Natural killer cell (primary cell): Measurements from ENCODE around the gene FRMD3. TPM values are rescaled to one million over a fixed set of nuclear protein-coding genes. Genes with fewer than 3 reads are reported as not detected.

Source experiments
- ATAC-seq, 3 donors: fragments of 150-1000 bp in 2 of 3; fragments of 200-7000 bp in 1 of 3; cut with Tn5 transposase; 1 replicate in 1 of 3; 2 replicates in 2 of 3; pipeline ENCODE4 v1.10.0; 2021; ENCODE audit warnings: mild to moderate bottlenecking in 2 of 3, moderate library complexity in 2 of 3
- DNase-seq, 2 donors: peaks; one replicate each; pipeline versions ENCODE4 v3.0.0 to v3.0.0-alpha.2; 2013 to 2021; ENCODE audit warnings: mixed read lengths in 1 of 2
- H3K27ac ChIP-seq: one replicate; pipeline ENCODE4 v1.5.1; 2013; ENCODE audit warnings: mild to moderate bottlenecking, low read length
- H3K27me3 ChIP-seq: one replicate; pipeline ENCODE4 v1.6.1; 2013; ENCODE audit warnings: low read length; ENCODE audit not compliant: control insufficient read depth, insufficient read depth
- H3K36me3 ChIP-seq: one replicate; pipeline ENCODE4 v1.6.1; 2013; ENCODE audit warnings: low read length; ENCODE audit not compliant: control insufficient read depth, insufficient read depth
- H3K4me1 ChIP-seq: one replicate; pipeline ENCODE4 v1.6.1; 2013; ENCODE audit warnings: low read length; ENCODE audit not compliant: control insufficient read depth, insufficient read depth
- H3K4me3 ChIP-seq: one replicate; pipeline ENCODE4 v1.5.1; 2013; ENCODE audit warnings: low read length
- H3K9me3 ChIP-seq: one replicate; pipeline ENCODE4 v1.6.1; 2013; ENCODE audit warnings: low read length; ENCODE audit not compliant: control insufficient read depth, insufficient read depth
- H3K27ac Mint-ChIP-seq, 2 donors: one replicate each; pipeline ENCODE4 v1.8.0; 2022; ENCODE audit warnings: mild to moderate bottlenecking in 2 of 2, mixed read lengths in 2 of 2, moderate library complexity in 1 of 2
- H3K27me3 Mint-ChIP-seq, 2 donors: one replicate each; pipeline ENCODE4 v1.8.0; 2022; ENCODE audit warnings: low read depth in 2 of 2, mixed read lengths in 2 of 2
- H3K36me3 Mint-ChIP-seq: one replicate; pipeline ENCODE4 v1.8.0; 2022; ENCODE audit warnings: mixed read lengths
- H3K4me1 Mint-ChIP-seq, 2 donors: one replicate each; pipeline ENCODE4 v1.8.0; 2022; ENCODE audit warnings: mixed read lengths in 2 of 2
- H3K4me3 Mint-ChIP-seq: one replicate; pipeline ENCODE4 v1.8.0; 2022; ENCODE audit warnings: mild to moderate bottlenecking, moderate library complexity, mixed read lengths
- H3K9me3 Mint-ChIP-seq, 2 donors: one replicate each; pipeline ENCODE4 v1.8.0; 2022; ENCODE audit warnings: mixed read lengths in 2 of 2
- CTCF ChIP-seq: fragments of 200-600 bp; IDR thresholded peaks from one replicate; pipeline ENCODE4 v1.8.0; 2022; ENCODE audit warnings: antibody characterized with exemption
- WGBS: methylation state at CpG from one replicate; pipeline ENCODE4 v1.1.7; 2013; ENCODE audit warnings: missing lambda C conversion rate; ENCODE audit not compliant: insufficient coverage; 5-methylcytosine and 5-hydroxymethylcytosine counted together
- intact Hi-C: fragments of 100-400 bp; cut with micrococcal nuclease; formaldehyde crosslinking; loops from one replicate; pipeline ENCODE4 v1.14.2; 2022
- total RNA-seq, 4 donors: library from RNA; stranded (reverse); fragments of 120-200 nt in 1 of 4; gene quantifications; one replicate each; pipeline versions ENCODE4 v1.2.3 to v1.2.4, GENCODE V29; 2013 to 2022

Gene FRMD3
- total RNA-seq, 3 donors from 2014 or later (not counting 1 experiment from before 2014, with no cell fraction given) = 1.2 to 2.4 (median 2.1) TPM

GRCh38 chr9:83270116-83270515 is 268.1 kb downstream of the FRMD3 start:
- Histone ChIP-seq H3K36me3 (no peaks in the 10 kb centered on the region), H3K27me3 (no peaks in the 10 kb centered on the region), H3K4me1 (no peaks in the 10 kb centered on the region), H3K27ac (no peak overlapping the region), H3K9me3 (no peaks in the 10 kb centered on the region), H3K4me3 (no peak overlapping the region)
- H3K4me3 Mint-ChIP-seq = no peak overlapping the region
- DNase-seq = no peak
- TF ChIP-seq CTCF = no peak
- 73% methylated on average over 3 of the region's 3 CpGs for WGBS
- no peak for ATAC-seq
- no peaks in the 10 kb centered on the region for H3K4me1 Mint-ChIP-seq
- H3K27me3 Mint-ChIP-seq = no peaks in the 10 kb centered on the region
- H3K9me3 Mint-ChIP-seq = no peaks in the 10 kb centered on the region
- H3K27ac Mint-ChIP-seq = no peak overlapping the region
- H3K36me3 Mint-ChIP-seq = no peaks in the 10 kb centered on the region
- intact Hi-C loops = no loop called here

GRCh38 chr9:83267741-83268140 is 270.5 kb downstream of the FRMD3 start:
- peaks cover 0 to 2% of the 10 kb centered on the region in 2 donors for H3K9me3 Mint-ChIP-seq

GRCh38 chr9:83266666-83267496 is 271.3 kb downstream of the FRMD3 start:
- no peak overlapping the region for H3K4me3 ChIP-seq
- H3K27ac ChIP-seq = no peak overlapping the region
- no peak overlapping the region for H3K27ac Mint-ChIP-seq
- no peaks in the 10 kb centered on the region for H3K27me3 ChIP-seq
- WGBS = 71% methylated on average over 10 of the region's 11 CpGs
- no peak for DNase-seq
- peaks cover 0 to 2% of the 10 kb centered on the region in 2 donors for H3K9me3 Mint-ChIP-seq
- TF ChIP-seq CTCF = no peak
- no peaks in the 10 kb centered on the region for H3K9me3 ChIP-seq
- H3K4me3 Mint-ChIP-seq = no peak overlapping the region
- no peaks in the 10 kb centered on the region for H3K36me3 ChIP-seq
- H3K36me3 Mint-ChIP-seq = no peaks in the 10 kb centered on the region
- H3K4me1 Mint-ChIP-seq = no peaks in the 10 kb centered on the region
- intact Hi-C loops = no loop called here
- peaks cover 0 to 2% of the 10 kb centered on the region in 2 donors for H3K27me3 Mint-ChIP-seq
- H3K4me1 ChIP-seq = no peaks in the 10 kb centered on the region
- no peak for ATAC-seq

More at GRCh38 chr9:83267741-83268140, 270.5 kb downstream of the FRMD3 start:
- ATAC-seq (no peak), DNase-seq (no peak)
- Mint-ChIP-seq H3K27me3 (peaks cover 0 to 2% of the 10 kb centered on the region in 2 donors), H3K4me3 (no peak overlapping the region), H3K27ac (no peak overlapping the region), H3K36me3 (no peaks in the 10 kb centered on the region), H3K4me1 (no peaks in the 10 kb centered on the region)
- no peaks in the 10 kb centered on the region for H3K4me1 ChIP-seq
- H3K27ac ChIP-seq = no peak overlapping the region
- no peak overlapping the region for H3K4me3 ChIP-seq
- intact Hi-C loops = no loop called here
- 83% methylated on average over 4 of the region's 5 CpGs for WGBS
- H3K36me3 ChIP-seq = no peaks in the 10 kb centered on the region
- H3K27me3 ChIP-seq = no peaks in the 10 kb centered on the region
- H3K9me3 ChIP-seq = no peaks in the 10 kb centered on the region
- TF ChIP-seq CTCF = no peak

- Mint-ChIP-seq H3K27me3 (peaks cover 0 to 2% of the 10 kb centered on the region in 2 donors), H3K27ac (no peak overlapping the region), H3K4me3 (no peak overlapping the region), H3K9me3 (peaks cover 0 to 2% of the 10 kb centered on the region in 2 donors), H3K4me1 (no peaks in the 10 kb centered on the region), H3K36me3 (no peaks in the 10 kb centered on the region)
- no peak for ATAC-seq
- Histone ChIP-seq H3K36me3 (no peaks in the 10 kb centered on the region), H3K4me1 (no peaks in the 10 kb centered on the region), H3K4me3 (no peak overlapping the region), H3K9me3 (no peaks in the 10 kb centered on the region), H3K27ac (no peak overlapping the region), H3K27me3 (no peaks in the 10 kb centered on the region)
- WGBS = 0% methylated on average over 1 of the region's 2 CpGs
- intact Hi-C loops = no loop called here
- no peak for DNase-seq
- no peak for TF ChIP-seq CTCF
Measured at GRCh38 chr9:83266331-83266665, 271.9 kb downstream of the FRMD3 start.
